NCI-H345 (cell line): ENCODE results near the gene RAB11B.
A peak's percentile ranks its signal among the peaks of the same experiment; 100 is the strongest.
"Not testable (repeated sequence)": the region's sequence is repeated elsewhere in the genome, so short reads cannot be mapped to it uniquely, and the experiment has no call there.

Experiments
- DNase-seq: peaks from one replicate; lab custom pipeline; 2025; lab: John Stamatoyannopoulos, UW

RAB11B gene

GRCh38 chr19:8389891-8390616, at the start of gene RAB11B:
Gene RAB11B (plus strand): TSS chr19:8390360. CDS start chr19:8390417, 57 bp downstream.
- peak; percentile 100 for DNase-seq

DNA sequence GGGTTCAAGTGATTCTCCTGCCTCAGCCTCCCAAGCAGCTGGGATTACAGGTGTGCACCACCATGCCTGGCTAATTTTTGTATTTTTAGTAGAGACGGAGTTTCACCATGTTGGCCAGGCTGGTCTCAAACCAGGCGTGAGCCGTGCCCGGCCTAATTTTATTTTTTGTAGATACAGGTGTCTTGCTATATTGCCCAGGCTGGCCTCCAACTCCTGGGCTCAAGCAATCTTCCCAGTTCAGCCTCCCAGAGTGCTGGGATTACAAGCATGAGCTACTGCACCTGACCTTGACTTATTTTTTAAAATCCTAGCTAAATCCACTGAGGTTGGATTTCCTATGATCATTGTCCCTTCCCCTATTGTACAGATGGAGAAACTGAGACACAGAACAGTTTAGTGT, 48.7 kb upstream of the RAB11B start:
- not testable (repeated sequence) for DNase-seq

- DNase-seq, result no peak
Measured at GRCh38 chr19:8342316-8342683, 47.9 kb upstream of the RAB11B start.

DNA sequence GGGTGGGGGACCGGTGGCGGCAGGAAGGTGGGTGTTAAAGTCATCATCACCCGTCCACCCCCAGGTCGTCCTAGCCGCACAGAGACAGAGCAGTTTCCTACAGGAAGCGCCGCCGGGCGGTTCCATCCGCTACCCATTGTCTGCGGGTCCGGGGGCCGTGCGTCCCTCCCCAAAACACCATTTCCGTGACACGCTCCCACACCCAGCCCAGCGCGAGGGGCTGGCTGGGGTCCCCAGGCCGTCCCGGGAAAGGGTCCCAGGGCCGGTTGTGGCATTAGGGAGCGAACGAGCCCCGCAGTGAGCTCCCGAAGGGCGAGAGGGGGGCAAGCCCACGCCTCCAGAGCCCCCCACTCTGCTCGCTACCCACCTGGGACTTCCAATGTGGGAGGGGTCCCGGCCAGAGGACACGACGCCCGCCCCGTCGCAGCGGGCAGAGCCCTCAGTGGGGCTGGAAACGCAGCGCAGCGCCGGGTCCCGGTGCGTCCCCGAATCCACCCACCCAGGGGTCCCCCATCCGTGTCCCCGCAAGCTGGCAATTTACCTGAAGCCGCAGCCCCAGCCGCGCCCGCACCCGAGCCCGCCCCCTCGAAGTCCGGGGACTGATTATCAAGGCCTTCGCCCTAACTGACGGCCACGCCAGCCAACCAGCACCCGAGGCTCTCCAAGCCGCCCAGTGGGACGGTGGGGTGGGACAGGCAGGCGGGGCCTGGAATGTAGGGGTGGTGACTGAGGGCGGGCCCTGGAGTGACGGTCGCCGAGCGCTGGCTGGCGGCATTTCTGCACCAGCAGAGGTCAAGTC, 47.3 kb upstream of the RAB11B start, which contains the start of gene KANK3:
TSS of gene KANK3 (minus strand) at position 579 of the 799 bp plus-strand sequence. CDS start 5,434 bp downstream, outside the sequence.
- DNase-seq, result peak; percentile 95

GRCh38 chr19:8343483-8343844, 46.7 kb upstream of the RAB11B start:
- no peak for DNase-seq

DNA sequence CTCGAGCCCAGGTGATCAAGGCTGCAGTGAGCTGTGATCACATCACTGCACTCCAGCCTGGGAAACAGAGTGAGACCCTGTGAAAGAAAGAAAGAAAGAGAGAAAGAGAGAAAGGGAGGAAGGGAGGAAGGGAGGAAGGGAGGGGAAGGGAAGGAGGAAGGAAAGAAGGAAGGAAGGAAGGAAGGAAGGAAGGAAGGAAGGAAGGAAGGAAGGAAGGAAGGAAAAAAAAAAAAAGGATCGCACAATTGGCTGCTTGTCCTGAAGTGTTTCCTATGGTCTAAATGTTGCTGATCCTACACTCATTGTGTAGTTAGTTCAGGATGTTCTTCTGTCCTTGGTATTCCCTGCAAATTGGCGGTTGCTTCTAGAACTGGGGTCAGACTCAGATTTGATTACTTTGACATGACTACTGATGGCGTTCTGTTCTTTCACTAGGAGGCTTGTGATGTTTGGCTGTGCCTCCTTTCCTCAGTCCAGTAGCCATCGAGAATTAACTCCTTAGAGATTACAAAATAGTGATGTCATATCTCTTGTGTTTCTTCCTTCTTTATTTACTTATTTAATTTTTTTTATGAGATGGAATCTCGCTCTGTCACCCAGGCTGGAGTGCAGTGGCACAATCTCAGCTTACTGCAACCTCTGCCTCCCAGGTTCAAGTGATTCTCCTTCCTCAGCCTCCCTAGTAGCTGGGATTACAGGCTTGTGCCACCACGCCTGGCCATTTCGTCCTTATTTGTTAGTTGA, 40.4 kb upstream of the RAB11B start:
- DNase-seq, result not testable (repeated sequence)

GRCh38 chr19:8352134-8352827, 37.9 kb upstream of the RAB11B start:
- no peak for DNase-seq

GRCh38 chr19:8352845-8353244, 37.3 kb upstream of the RAB11B start:
- not testable (repeated sequence) for DNase-seq

- no peak for DNase-seq
Measured at GRCh38 chr19:8355631-8356402, 34.3 kb upstream of the RAB11B start.

DNA sequence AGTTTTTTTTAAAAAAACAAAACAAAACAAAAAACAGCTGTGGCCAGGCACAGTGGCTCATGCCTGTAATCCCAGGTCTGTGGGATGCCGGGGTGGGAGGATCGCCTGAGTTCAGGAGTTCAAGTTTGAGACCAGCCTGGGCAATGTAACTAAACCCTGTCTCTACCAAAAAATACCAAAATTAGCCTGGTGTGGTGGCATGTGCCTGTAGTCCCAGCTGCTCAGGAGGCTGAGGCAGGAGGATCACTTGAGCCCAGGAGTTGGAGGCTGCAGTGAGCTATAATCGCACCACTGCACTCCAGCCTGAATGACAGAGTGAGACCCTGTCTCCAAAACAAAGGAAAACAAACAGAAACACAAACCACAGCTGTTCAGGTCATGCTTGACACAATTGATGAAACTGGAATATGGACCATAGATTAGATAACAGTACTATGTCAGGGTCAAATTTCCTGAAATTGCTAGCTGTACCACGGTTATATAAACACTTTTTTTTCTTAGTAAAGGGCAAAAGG, 33.1 kb upstream of the RAB11B start:
- no peak for DNase-seq

GRCh38 chr19:8358948-8359347, 31.2 kb upstream of the RAB11B start:
- no peak for DNase-seq

DNA sequence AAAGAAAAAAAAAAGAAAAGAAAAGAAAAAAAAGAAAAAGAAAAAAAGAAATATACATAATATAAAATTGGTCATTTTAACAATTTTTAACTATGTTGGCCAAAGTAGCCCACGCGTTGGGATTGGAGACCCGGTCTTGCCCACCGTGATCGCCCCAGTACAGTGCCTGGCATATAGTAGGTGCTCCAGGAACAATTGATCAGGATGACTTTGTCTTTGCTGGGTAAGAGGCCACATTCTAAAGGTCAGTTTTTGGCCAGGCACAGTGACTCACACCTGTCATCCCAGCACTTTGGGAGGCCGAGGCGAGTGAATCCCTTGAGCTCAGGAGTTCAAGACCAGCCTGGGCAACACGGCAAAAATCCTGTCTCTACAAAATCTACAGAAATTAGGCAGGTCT, 30.0 kb upstream of the RAB11B start:
- no peak for DNase-seq

- DNase-seq, result peak; percentile 80
Measured at GRCh38 chr19:8361921-8362793, 28.0 kb upstream of the RAB11B start.

- peak; percentile 50 for DNase-seq
Measured at GRCh38 chr19:8363803-8364771, 26.1 kb upstream of the RAB11B start, which contains the start of gene ANGPTL4. Gene ANGPTL4 (plus strand): TSS chr19:8364155. CDS start chr19:8364322, 167 bp downstream.

- no peak for DNase-seq
Measured at GRCh38 chr19:8366121-8366581, 24.0 kb upstream of the RAB11B start.

GRCh38 chr19:8366961-8367326, 23.2 kb upstream of the RAB11B start:
- DNase-seq, result no peak

- DNase-seq, result peak; percentile 14
Measured at GRCh38 chr19:8367327-8368001, 22.7 kb upstream of the RAB11B start.
